HPDE6-E6E7 (cell line): Measurements from ENCODE around the gene ANKRD44.

Source experiments
- DNase-seq: peaks from one replicate; pipeline ENCODE4 v3.0.0; 2011; ENCODE audit warnings: missing footprints; ENCODE audit errors: extremely low spot score

Gene ANKRD44

GRCh38 chr2:197113275-197113711 lies 197.3 kb downstream of the ANKRD44 start:
- DNase-seq, result peak; percentile 14

GRCh38 chr2:197109326-197109725 lies 201.3 kb downstream of the ANKRD44 start:
- no peak for DNase-seq

GRCh38 chr2:197108758-197109157 lies 201.8 kb downstream of the ANKRD44 start:
- no peak for DNase-seq

- DNase-seq, result no peak
Measured at GRCh38 chr2:197107291-197108269, 203.0 kb downstream of the ANKRD44 start.

GRCh38 chr2:197103363-197103762 lies 207.2 kb downstream of the ANKRD44 start:
- no peak for DNase-seq

GRCh38 chr2:197102231-197102630 lies 208.3 kb downstream of the ANKRD44 start:
- DNase-seq, result no peak

- DNase-seq, result no peak
Measured at GRCh38 chr2:197101519-197101918, 209.1 kb downstream of the ANKRD44 start.

- no peak for DNase-seq
Measured at GRCh38 chr2:197097578-197098366, 212.8 kb downstream of the ANKRD44 start.

GRCh38 chr2:197096649-197097048 lies 213.9 kb downstream of the ANKRD44 start:
- DNase-seq, result no peak

- no peak for DNase-seq
Measured at GRCh38 chr2:197092431-197092830, 218.1 kb downstream of the ANKRD44 start.

GRCh38 chr2:197090742-197091367 lies 219.7 kb downstream of the ANKRD44 start:
- DNase-seq, result no peak

GRCh38 chr2:197089655-197090054 lies 220.9 kb downstream of the ANKRD44 start:
- no peak for DNase-seq

GRCh38 chr2:197088694-197089093 lies 221.9 kb downstream of the ANKRD44 start:
- no peak for DNase-seq

GRCh38 chr2:197086500-197086899 lies 224.1 kb downstream of the ANKRD44 start:
- no peak for DNase-seq

- no peak for DNase-seq
Measured at GRCh38 chr2:197085665-197086064, 224.9 kb downstream of the ANKRD44 start.

- DNase-seq, result no peak
Measured at GRCh38 chr2:197081294-197081693, 229.3 kb downstream of the ANKRD44 start.

GRCh38 chr2:197080578-197081216 lies 229.9 kb downstream of the ANKRD44 start:
- no peak for DNase-seq

- no peak for DNase-seq
Measured at GRCh38 chr2:197079832-197080555, 230.6 kb downstream of the ANKRD44 start.

GRCh38 chr2:197079414-197079813 lies 231.2 kb downstream of the ANKRD44 start:
- no peak for DNase-seq

GRCh38 chr2:197078535-197078934 lies 232.0 kb downstream of the ANKRD44 start:
- DNase-seq, result no peak

- no peak for DNase-seq
Measured at GRCh38 chr2:197077336-197077735, 233.2 kb downstream of the ANKRD44 start.
